SK-MEL-5 (cell line): ENCODE results near the gene ZNF695. TPM values are rescaled to one million over a fixed set of nuclear protein-coding genes. Genes with fewer than 3 reads are reported as not detected.
A peak's percentile ranks its signal among the peaks of the same experiment; 100 is the strongest.

ENCODE experiments used
- DNase-seq: peaks from one replicate; pipeline ENCODE4 v3.0.0-alpha.2; 2016; ENCODE audit warnings: low read depth, low spot score
- in situ Hi-C: cut with HindIII; loops from 2 replicates; pipeline ENCODE4 v1.10.0; 2016; ENCODE audit warnings: low sequenced_read_pairs, high pct_unique_total_duplicates, low pct_unique_long_range_greater_than_20kb
- total RNA-seq: library from RNA; depleted of rRNA; stranded (reverse); fragments of >200 nt; shearing (Covaris generic); gene quantifications from 2 replicates; pipeline ENCODE4 v1.2.3, GENCODE V29; 2014; rRNA removed

The ZNF695 gene
- total RNA-seq, 1 experiment from 2014 or later = 0.08 TPM

- in situ Hi-C loops = no loop called here
These were observed 35.9 kb downstream of the ZNF695 start for GRCh38 chr1:246971969-246972368.

GRCh38 chr1:246971090-246971721, 36.7 kb downstream of the ZNF695 start:
- in situ Hi-C loops = no loop called here
- peak; percentile 81 for DNase-seq

More at GRCh38 chr1:246971969-246972368, 35.9 kb downstream of the ZNF695 start:
- DNase-seq = no peak

- no peak for DNase-seq
- in situ Hi-C loops = no loop called here
These were observed 38.2 kb downstream of the ZNF695 start for GRCh38 chr1:246969621-246970020.

GRCh38 chr1:246966502-246966901, 41.4 kb downstream of the ZNF695 start:
- no peak for DNase-seq
- in situ Hi-C loops = no loop called here

- no peak for DNase-seq
- in situ Hi-C loops = no loop called here
These were observed 47.7 kb downstream of the ZNF695 start for GRCh38 chr1:246959944-246960693.

- in situ Hi-C loops = no loop called here
- no peak for DNase-seq
These were observed 53.7 kb downstream of the ZNF695 start for GRCh38 chr1:246954126-246954525.

GRCh38 chr1:246951413-246951812, 56.4 kb downstream of the ZNF695 start:
- in situ Hi-C loops = no loop called here
- DNase-seq = no peak

GRCh38 chr1:246949956-246950355, 57.9 kb downstream of the ZNF695 start:
- no peak for DNase-seq
- in situ Hi-C loops = no loop called here

GRCh38 chr1:246947255-246947654, 60.6 kb downstream of the ZNF695 start:
- DNase-seq = peak; percentile 94
- in situ Hi-C loops = no loop called here

GRCh38 chr1:246946366-246946765, 61.5 kb downstream of the ZNF695 start:
- DNase-seq = no peak
- in situ Hi-C loops = no loop called here

Other genes starting within 250 kb of the ZNF695 start
- gene AHCTF1, start 76.1 kb downstream of the ZNF695 start, total RNA-seq = 30.5 and 33.8 TPM in 2 replicates
- 4.9 and 5.4 TPM in 2 replicates for gene ZNF670, start 70.8 kb upstream of the ZNF695 start, total RNA-seq
- 7.8 and 8.3 TPM in 2 replicates for gene ZNF669, start 96.3 kb upstream of the ZNF695 start, total RNA-seq
- gene ZNF124, start 164.0 kb upstream of the ZNF695 start, total RNA-seq = 28.4 and 30.2 TPM in 2 replicates
- gene VN1R5, start 248.0 kb upstream of the ZNF695 start, total RNA-seq = not detected in 2 replicates